Sigmoid colon (tissue), 4 donors: Measurements from ENCODE around the gene POLDIP2.

Source experiments
- EP300 ChIP-seq, 4 donors: sonication (generic); formaldehyde crosslinking; IDR thresholded peaks; one replicate each; pipeline ENCODE4 v1.6.1; 2017; ENCODE audit warnings: antibody characterized with exemption in 4 of 4
- POLR2A ChIP-seq, 2 donors: fragments of 450-650 bp; IDR thresholded peaks; one replicate each; pipeline ENCODE4 v1.6.1; 2016; ENCODE audit warnings: antibody characterized with exemption in 2 of 2, mild to moderate bottlenecking in 2 of 2, moderate library complexity in 2 of 2
- POLR2AphosphoS5 ChIP-seq, 4 donors: sonication (generic); formaldehyde crosslinking; IDR thresholded peaks; one replicate each; pipeline ENCODE4 v1.6.1; 2017; ENCODE audit warnings: antibody characterized with exemption in 4 of 4
- TF ChIP-seq, protein P1 (sequence below), 4 experiments: fragments of 450-650 bp in 3 of 4; fragments of 200-600 bp in 1 of 4; IDR thresholded peaks; one replicate each; pipeline ENCODE4 v1.5.1; 2016 to 2019; ENCODE audit warnings: antibody characterized with exemption in 4 of 4, mild to moderate bottlenecking in 3 of 4, moderate library complexity in 2 of 4

DNA sequence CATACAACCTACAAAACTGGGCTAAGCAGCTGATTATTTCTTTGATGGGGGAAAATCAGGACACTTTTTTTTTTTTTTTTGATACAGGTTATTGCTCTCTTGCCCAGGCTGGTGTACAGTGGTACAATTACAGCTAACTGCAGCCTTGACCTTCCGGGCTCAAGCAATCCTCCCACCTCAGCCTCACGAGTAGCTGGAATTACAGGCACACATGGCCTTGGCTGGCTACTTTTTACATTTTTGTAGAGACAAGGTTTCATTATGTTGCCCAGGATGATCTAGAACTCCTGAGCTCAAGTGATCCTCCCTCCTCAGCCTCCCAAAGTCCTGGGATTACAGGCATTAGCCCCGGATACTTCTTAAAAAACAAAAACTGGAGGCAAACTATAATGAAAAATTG, 58.9 kb downstream of the POLDIP2 start:
- TF ChIP-seq, protein P1, sequence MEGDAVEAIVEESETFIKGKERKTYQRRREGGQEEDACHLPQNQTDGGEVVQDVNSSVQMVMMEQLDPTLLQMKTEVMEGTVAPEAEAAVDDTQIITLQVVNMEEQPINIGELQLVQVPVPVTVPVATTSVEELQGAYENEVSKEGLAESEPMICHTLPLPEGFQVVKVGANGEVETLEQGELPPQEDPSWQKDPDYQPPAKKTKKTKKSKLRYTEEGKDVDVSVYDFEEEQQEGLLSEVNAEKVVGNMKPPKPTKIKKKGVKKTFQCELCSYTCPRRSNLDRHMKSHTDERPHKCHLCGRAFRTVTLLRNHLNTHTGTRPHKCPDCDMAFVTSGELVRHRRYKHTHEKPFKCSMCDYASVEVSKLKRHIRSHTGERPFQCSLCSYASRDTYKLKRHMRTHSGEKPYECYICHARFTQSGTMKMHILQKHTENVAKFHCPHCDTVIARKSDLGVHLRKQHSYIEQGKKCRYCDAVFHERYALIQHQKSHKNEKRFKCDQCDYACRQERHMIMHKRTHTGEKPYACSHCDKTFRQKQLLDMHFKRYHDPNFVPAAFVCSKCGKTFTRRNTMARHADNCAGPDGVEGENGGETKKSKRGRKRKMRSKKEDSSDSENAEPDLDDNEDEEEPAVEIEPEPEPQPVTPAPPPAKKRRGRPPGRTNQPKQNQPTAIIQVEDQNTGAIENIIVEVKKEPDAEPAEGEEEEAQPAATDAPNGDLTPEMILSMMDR (IDR thresholded peaks at IDR 0.05): no peak
- TF ChIP-seq POLR2AphosphoS5 (IDR thresholded peaks at IDR 0.05) (no peak), EP300 (IDR thresholded peaks at IDR 0.05) (no peak), POLR2A (IDR thresholded peaks at IDR 0.05) (no peak)
